Measurements from ENCODE around the gene TMEM151B.

GRCh38 chr6:44286747-44287146, 16.5 kb downstream of the TMEM151B start:
- TF ChIP-seq CTCF (IDR thresholded peaks at IDR 0.05): no peak
- no peak for TF ChIP-seq POLR2A (IDR thresholded peaks at IDR 0.05)

All from transverse colon (tissue), 3 donors.